ENCODE data around the gene IL13RA2.

The IL13RA2 gene

GRCh38 chrX:114985967-114986592, 31.3 kb downstream of the IL13RA2 start:
- no peak for DNase-seq

DNA sequence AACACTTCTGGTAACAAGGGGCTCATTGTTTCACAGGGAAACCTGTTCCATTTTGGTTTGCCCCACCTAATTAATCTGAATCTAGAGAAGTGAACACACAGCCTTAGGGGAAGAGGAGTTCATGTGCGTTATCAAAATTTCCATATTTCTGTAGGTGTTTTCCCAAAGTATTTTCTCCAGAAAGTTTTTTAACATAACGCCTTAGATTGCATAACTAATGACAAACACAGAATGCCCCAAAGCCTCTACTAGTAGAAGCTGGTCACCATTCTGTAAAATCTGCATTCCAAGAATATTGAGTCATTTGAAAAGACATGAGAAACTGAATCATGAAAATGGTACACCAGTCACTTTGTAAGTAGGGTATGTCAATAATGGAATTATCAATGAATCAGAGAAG, 41.1 kb downstream of the IL13RA2 start:
- DNase-seq, result no peak

- no peak for DNase-seq
Observed at GRCh38 chrX:114973013-114973412, 44.4 kb downstream of the IL13RA2 start.

DNA sequence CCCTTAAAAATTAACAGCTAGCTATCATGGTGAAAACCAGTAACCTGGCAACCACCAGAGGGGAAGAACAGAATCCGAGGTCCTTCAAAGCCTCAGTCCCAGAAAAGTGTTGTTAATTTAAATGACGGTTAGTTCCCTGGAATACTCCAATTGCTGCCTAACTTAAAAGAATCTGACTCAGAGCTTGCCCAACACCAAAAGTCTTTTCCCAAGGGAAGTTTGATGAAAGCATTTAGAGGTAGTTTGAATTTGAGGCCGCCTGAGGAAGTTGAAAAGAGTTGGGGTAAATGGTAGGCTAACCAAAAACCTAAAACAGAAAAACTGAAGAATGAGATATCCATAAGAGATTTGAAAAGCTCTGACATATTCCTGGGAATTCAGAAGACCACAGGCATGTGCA, 46.6 kb downstream of the IL13RA2 start:
- no peak for DNase-seq

GRCh38 chrX:114964374-114964773, 53.0 kb downstream of the IL13RA2 start:
- no peak for DNase-seq

DNA sequence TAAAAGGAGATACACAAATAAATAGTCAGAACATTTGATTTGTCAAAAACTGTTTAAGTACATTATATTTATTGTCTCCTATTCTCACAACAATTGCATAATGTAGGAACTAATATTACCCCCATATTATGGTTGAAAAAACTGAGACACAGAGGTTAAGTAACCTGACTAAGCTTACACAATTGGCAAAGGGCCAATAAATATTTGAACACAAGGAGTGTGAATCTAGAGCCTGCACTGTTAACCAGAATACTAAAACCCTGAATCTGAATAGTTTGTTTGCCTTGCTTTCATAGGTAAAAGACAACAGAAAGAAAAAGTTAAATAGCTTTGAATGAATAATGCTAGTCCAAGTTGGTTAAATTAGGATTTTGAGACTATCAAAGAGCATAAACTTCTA, 55.2 kb downstream of the IL13RA2 start:
- DNase-seq, result no peak

GRCh38 chrX:114959729-114960128, 57.7 kb downstream of the IL13RA2 start:
- no peak for DNase-seq

Data from SIG-M5 (cell line).